GM21529 (cell line): ENCODE results near the gene TUBA4B.

Experiments used
- ATAC-seq: cut with Tn5 transposase; IDR thresholded peaks from one replicate; pipeline ENCODE4 v1.9.1; 2021; ENCODE audit not compliant: unreplicated experiment

TUBA4B gene

DNA sequence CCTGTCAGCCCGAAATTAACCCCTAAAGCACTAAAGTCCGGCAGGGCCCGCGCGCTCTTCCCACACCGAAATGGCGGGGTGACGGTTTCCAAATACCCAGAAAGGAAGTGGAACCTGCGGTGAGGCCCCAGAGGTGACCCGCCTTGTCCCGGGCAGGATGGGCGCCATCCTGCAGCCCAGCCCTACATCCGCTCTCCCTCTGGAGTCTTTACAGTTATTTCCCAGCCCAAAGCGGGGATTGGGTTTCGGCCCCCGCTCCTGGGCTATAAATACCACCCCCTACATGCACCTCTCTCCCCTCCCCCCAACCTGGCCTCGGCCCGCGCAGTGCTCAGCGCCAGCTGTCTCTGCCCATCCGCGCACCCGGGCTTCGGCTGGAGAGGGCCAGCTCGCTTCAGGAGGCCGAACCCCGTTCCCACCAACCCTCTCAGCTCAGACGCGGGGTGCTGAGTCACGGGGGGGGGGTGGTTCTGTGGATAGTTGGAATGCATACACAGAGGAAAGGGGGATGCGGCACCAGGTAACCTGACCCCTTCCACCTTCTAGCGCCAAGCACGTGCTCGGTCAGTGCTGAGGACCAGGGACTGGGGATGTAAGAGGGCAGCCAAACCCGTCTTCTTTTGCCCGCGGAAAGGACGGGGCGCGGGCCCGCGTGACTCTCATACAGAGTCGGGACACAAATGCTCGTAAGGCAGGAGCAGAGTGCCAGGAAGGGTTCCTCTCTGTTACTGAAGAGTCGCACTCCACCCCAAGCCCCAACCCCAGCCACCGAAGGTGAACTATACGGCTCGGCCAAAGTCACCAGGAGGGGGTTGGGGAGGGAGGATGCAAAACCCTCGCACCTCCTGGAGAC lies at the start of gene TUBA4B:
Gene TUBA4B, plus strand, starts transcription at position 344 of the 853 bp plus-strand sequence. Its CDS starts 165 bp downstream, at position 509.
- ATAC-seq: peak; percentile 22

DNA sequence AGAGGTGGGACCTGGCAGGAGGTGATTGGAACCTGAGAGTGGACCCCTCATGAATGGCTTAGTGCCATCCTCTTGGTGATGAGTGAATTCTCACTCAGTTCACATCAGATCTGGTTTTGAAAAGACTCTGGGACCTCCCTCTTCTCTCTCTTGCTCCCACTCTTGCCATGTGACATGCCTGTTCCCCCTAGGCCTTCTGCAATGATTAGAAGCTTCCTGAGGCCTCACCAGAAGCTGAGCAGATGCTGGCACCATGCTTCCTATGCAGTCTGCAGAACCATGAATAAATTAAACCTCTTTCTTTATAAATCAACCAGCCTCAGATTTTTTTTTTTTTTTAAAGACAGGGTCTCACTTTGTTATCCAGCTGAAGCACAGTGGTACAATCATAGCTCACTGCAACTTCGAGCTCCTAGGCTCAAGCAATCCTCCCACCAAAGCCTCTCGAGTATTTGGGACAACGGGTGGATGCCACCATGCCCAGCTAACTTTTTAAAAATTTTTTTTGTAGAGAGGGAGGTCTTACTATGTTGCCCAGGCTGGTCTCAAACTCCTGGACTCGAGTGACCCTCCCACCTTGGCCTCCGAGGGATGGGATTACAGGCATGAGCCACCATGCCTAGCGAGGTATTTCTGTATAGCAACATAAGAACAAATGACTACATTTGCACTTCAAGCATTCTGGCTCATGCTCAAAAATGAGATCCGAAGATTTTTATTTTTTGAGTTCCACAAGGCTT lies 48.4 kb upstream of the TUBA4B start:
- ATAC-seq: no peak

DNA sequence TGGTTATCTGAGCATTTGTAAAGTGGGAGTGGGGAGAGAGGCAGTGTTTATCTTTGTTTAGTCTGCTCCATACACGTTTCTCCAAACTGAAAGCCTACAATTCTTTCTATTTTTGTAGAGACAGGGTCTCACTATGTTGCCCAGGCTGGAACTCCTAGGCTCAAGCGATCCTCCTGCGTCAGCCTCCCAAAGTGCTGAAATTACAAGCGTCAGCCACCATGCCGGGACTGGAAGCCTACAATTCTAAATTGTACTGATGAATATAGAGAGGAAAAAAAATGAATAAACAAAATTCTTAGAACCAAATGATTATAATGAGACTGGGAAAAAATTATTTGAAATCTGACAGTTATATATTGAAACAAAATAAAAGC lies 47.9 kb upstream of the TUBA4B start:
- no peak for ATAC-seq

DNA sequence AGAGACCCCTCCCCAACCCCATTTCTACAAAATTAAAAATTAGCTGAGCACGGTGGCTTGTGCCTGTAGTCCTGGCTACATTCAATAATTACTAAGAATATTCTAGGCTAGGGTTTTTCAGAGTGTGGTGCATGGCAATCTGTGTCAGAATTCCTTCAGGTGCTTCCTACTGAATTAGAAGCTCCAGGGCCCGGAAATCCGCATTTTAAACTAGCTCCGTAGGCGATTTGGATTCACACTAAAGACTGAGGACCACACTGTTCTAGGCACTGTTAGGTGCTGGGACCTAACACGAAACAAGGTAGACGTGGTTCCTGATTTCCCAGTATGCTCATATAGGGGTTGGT lies 47.1 kb upstream of the TUBA4B start:
- no peak for ATAC-seq

DNA sequence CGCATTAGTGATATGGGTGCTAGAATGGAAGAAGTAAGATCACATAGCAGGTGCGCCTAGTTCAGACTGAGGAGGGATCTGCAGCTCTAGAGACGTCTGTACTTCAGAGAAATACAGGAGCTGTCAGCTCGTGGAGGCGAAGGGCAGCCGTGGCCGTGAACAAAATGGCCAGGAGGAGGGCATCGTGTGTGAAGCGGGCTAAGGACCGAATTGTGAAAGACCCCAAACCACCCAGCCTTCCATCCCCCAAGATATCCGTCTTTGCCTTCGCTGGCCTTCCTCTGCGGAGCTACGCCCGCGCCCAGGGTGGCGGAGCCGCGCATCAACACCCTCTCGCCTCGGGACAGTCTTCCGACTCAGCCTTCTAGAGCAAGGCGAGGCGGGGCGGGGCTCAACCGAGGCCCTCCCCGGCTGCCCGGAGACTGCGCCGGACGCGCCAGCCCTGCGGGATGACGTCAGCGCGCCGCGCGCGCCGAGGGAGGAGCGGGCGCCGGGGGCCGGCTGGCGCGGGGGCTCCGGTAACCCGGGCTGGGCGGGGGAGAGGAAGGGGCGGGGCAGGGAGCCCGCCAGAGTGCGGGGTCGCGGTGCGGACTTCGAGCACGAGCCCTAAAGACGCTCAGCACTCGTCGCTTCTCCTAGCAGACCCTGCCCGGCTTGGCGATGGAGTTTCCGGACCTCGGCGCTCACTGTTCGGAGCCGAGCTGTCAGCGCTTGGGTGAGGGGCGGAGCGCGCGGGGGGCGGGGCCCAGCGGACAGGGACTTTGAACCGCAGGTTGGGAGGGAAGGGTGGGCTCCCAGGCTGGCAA lies 46.5 kb upstream of the TUBA4B start, which contains the start of gene ZFAND2B:
Gene ZFAND2B, plus strand, starts transcription at position 455 of the 806 bp plus-strand sequence. Its CDS starts 206 bp downstream, at position 661.
- ATAC-seq: peak; percentile 96

DNA sequence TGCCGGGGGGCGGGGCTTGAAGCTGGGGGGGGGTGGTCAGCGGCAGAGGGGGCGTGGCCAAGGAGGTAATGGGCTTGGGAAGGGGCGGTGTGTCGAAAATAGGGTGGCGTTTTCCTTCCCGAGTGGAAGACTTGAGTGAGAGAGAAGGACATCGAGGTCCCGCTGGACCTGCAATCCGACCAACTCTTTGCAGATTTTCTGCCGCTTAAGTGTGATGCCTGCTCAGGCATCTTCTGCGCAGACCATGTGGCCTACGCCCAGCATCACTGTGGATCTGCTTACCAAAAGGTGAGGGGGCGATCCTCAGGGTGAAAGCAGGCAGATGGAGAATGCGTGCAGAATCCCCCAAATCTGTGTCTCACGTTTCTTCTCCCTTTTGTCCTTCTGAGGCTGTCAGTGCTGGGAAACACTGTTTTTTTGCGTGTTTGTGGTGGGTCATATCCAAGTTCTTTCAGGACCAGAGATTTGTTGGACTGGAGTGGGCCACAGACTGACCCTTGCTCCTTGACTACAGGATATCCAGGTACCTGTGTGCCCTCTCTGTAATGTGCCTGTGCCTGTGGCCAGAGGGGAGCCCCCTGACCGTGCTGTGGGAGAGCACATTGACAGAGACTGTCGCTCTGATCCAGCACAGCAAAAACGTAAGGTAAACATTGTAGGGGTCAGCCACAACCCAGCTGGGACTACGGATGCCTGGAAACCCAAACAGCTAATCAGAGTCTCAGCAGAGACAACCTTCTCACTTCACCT lies 45.7 kb upstream of the TUBA4B start:
- no peak for ATAC-seq

DNA sequence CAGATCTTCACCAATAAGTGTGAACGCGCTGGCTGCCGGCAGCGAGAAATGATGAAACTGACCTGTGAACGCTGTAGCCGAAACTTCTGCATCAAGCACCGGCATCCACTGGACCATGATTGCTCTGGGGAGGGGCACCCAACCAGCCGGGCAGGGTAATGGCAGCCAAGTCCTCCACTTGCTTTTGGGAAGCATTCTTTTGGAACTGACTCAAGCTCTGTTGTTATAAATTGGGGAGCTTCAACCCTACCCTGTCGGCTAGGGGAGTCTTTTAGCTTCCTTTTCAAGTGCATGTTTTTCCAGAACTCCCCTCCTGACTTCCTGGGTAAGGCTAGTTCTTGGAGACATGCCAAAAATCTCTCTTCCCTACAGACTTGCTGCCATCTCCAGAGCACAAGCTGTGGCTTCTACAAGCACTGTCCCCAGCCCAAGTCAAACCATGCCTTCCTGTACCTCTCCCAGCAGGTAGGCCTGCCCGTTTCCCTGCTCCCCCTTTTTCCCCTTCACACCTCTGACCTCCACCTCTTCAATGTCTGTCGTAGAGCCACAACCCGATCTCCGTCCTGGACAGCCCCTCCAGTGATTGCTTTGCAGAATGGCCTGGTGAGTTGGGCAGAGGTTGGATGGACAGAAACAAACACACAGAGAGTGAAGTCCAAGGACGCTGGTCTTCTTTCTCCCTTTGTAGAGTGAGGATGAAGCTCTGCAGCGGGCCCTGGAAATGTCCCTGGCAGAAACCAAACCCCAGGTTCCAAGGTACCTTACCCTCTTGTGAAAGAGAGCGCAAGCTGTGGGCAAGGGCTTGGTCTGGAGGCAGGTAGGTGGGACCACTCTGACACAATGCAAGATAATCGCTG lies 44.9 kb upstream of the TUBA4B start:
- ATAC-seq: no peak

DNA sequence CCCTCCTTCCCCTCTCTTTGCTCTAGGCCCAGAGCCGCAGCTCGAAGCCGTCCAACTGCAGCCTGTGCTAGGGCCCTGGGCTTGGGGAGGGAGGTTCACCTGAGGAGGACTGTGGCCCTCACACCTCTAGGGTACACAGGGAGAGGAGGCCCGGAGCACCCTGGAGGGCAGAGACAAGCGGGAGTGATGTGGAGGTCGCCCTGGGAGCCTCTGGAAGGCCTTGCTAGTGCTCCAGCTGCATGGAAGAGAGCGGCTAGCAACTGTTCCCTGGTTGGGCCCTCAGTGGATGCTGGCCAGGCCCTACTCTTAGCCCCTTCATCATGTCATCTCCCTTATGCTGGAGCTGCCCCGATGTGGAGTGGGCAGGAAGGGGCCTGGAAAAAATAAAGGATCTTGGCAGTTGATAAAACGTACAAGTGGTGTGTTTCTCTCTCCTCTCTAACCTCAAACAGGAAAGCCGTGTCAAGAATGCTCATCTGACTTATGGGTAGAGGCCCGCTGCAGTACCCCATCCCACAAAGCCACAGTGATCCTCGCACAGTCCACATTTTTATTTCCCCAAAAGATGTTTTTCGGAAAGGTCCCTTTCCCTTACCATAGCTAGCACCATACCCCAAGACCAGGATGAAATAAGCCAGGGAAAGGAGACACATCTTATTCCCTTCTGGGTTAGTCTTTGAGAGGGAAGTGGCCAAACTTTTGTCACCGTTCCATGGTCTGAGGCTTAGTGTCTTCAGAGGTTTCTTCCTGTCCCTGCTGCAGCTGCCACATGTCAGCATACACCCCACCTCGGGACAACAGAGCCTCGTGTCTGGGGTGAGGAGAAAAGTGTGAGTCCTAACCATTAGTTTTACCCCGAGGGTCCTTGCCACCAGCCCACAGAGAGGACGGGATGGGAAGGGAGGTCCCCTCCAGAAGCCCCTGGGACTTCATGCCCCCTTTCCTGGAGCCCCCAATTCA lies 43.5 kb upstream of the TUBA4B start:
- no peak for ATAC-seq

DNA sequence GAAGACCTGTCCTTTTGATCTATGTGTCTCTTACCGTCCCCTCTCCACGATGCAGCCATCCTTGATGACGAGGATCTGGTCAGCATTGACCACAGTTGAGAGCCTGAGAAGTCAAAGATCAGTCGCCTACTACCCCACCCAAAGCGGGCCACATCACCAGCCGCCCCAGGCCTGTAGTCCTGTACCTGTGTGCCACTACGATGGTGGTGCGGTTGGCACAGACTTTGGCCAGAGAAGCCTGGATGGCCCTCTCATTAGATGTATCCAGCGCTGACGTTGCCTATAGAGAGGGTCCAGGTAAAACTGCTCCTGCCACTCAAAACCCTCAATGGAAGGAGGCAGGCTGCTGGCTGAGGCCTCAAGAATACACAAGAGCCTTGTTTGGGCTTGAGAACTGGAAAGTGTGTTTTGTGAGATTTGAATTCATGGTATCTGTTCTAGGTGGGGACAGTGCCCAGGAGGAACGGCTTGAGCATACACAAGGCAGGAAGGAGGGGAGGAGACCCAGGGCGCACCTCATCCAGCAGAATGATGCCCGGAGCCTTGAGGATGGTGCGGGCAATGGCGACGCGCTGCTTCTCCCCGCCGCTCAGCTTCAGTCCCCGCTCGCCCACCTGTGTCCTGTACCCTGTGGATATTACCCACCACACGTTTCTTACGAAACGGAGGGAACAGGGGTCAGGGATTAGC lies 42.7 kb upstream of the TUBA4B start:
- no peak for ATAC-seq

DNA sequence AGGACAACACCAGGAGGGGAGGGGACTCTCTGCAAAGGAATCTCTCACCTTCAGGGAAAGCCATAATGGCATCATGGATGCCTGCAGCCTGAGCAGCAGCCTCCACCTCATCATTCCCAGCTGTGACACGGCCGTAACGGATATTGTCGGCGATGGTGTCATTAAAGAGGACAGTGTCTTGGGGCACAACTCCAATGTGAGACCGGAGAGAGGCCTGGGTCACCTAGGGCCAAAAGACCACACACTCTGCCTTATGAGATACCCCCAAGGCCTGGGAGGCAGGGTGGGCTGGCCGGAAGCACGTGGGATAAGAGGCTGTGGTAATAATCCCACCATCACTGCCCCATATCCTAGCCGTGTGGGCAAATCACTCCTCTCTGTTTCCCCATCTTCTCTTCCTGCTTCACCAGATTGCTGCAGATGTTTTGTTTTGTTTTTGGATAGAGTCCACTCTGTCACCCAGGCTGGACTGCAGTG lies 42.1 kb upstream of the TUBA4B start:
- ATAC-seq: no peak

DNA sequence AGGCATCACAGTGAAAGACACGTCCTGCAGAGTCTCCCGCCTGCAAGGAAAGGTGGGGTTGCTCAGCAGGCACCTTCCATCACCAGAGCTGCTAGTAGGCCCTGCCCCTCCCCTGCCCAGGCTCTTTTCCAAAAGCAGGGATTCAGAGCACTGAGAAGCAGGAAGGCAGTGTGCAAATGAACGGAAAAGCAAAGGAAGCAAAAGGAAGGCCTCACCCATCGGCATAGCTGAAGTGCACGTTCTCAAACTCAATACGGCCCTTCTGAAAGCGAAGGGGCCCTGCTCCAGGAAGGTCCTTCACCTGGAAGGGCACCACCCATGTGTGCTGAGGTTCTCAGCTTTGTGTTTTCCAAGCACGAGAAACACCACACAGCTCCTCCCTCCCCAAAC lies 40.0 kb upstream of the TUBA4B start:
- no peak for ATAC-seq

DNA sequence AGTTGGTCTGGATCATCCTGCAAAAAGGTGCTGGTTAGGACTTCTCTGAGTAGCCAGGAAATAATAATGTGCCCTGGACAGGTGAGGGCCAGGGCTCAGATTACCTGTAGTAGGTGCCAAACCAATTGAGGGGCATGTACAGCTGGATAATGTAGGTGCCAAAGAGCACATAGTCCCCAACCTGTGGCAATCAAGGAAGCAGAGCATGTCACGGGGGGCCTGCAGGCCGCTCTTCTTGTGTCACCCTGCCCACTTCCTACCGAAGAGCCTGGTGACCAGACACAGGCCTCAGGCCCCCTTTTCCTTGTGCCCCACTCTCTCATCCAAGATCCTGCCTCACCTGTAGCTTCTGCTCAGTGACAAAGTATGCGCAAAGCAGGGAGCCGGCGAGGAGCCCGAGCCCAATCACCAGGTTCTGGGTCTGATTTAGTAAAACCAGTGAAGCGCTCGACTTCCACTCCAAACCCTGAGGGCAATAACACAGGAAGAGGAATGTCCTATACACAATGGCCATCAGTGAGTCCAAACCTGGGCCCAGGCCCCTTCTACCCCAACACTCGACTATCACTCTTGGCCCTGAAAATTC lies 39.5 kb upstream of the TUBA4B start:
- no peak for ATAC-seq

DNA sequence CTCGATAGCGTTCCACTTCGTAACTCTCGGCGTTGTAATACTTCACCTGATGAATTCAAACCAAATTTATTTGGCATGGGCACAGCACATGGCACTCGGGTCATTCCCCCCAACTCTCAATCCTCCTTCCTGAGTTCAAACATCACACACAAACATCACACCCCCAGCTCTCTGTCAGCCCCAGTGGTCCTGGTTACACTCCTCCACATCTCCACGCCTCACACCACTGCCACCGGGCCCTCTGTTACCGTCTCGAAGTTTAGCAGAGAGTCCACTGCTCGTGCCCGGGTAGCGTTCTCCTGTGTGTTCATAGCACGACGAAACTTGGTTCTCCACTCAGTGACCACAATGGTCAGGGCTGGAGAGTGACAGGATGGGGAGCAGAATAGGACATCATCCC lies 38.9 kb upstream of the TUBA4B start:
- no peak for ATAC-seq

DNA sequence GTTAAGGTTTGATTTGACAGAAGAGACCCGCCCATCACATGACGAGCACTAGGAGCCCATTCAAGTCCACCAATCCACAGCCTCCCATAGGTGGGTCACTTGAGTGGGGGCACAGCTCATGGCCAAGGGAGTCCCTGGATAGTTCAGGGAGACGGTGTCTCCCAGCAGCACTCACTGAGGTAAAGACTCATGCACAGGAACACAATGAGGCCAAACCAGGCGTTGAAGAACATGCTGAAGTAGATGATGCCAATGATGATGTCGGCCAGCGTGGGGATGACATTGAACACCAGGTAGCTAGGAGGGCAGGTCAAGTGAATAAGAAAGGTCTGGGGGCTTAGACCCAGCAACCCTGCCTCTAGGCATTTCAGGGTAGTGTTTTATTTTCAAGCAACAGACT lies 38.3 kb upstream of the TUBA4B start:
- no peak for ATAC-seq

DNA sequence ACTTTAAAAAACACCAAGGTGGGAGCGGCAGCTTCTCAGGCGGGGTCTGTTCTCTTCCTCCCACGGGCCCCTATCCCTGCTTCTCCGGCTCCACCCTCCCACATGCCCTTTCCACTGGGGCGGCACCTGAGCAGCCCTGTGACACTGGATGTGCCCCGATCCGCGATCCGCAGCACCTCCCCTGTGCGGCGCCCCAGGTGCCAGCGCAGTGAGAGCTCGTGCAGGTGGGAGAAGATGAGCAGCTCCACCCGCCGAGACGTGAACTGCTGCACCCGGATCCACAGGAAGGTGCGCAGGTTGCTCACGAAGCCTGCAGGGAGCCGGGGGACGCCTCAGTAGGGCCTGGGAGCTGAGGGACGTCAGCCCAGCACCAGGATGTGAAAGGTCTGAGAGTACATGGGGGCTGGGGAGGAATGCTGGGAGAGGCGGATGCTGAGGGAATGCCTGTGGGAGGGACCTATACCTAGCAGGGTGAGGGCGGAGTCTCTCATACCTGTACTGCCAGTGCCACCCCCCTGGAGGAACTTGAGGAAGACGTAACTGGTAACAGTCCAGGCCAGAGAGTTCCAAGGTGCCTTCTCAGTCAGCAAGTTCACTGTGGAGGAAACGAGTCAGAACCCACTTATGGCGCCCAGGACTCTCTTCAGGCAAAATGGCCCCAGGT lies 37.0 kb upstream of the TUBA4B start:
- ATAC-seq: no peak

DNA sequence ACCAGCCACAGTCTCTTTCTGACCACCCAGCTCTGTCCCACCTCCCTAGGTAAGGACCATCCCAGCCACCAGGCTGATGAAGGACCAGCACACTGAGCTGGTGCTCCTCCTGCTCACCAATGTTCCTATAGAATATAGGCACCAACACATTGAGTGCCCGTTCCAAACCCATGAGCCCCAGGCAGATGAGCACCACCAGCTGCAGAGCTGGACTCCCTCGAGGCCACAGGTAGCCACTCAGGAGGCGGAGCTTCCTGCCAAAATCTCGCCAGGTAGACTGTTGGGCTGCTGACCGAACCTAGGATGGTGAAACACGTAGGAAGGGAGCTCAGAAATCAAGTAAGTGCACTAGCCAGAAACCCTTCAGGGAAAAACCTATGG lies 36.5 kb upstream of the TUBA4B start:
- no peak for ATAC-seq

DNA sequence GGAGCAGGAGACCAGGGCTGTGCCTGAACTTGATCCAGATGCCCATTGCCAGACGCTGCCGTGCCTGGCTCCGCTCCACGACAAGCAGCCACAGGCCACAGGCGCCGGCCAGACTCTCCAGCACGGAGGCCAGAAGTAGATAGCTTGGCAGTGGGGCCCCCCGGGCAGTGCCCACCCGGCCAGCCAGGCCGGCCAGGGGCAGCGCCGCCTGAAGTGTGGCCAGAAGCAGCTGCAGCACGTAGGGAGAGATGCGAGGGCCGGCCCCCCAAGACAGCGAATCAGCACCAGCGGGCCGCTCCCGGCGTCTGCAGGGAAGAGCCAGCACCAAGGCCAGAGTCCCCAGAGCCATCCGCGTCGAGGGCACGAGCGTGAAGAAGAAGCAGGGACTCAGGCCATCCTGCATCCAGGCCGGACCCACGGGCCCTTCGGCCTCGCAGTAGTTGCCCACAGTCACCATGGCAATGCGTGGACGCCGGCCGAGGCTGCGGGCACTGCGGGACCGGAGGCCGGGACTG lies 34.8 kb upstream of the TUBA4B start:
- peak; percentile 36 for ATAC-seq
